HG02759 (cell line): Measurements from ENCODE around the gene AVEN.
"Not testable (repeated sequence)": the region's sequence is repeated elsewhere in the genome, so short reads cannot be mapped to it uniquely, and the experiment has no call there.

Experiments
- ATAC-seq: cut with Tn5 transposase; IDR thresholded peaks from one replicate; pipeline ENCODE4 v1.9.1; 2021; ENCODE audit warnings: mild to moderate bottlenecking, moderate library complexity; ENCODE audit not compliant: unreplicated experiment

The AVEN gene

GRCh38 chr15:33857726-33858125, 181.3 kb downstream of the AVEN start:
- no peak for ATAC-seq

GRCh38 chr15:33852570-33852969, 186.4 kb downstream of the AVEN start:
- ATAC-seq, result no peak

- no peak for ATAC-seq
Observed at GRCh38 chr15:33852094-33852493, 186.9 kb downstream of the AVEN start.

DNA sequence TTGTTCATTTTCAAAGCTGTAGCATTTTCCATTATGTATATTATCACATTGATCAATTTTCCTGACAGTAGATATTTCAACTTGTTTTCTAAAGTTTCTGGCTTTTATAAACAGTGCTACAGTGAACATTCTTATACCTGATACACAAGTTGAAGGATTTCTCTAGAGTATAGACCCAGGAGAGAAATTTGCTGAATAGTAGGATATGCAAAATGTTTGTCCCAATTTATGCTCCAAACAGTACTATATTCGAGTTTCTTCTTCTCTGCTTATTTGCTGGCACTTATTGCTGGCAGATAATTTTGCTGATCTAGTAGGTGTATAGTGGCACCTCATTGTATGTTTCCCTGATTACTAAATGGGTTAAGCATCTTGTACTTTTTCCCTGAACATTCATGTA, 187.9 kb downstream of the AVEN start:
- ATAC-seq, result no peak

- ATAC-seq, result no peak
Observed at GRCh38 chr15:33848011-33848410, 191.0 kb downstream of the AVEN start.

DNA sequence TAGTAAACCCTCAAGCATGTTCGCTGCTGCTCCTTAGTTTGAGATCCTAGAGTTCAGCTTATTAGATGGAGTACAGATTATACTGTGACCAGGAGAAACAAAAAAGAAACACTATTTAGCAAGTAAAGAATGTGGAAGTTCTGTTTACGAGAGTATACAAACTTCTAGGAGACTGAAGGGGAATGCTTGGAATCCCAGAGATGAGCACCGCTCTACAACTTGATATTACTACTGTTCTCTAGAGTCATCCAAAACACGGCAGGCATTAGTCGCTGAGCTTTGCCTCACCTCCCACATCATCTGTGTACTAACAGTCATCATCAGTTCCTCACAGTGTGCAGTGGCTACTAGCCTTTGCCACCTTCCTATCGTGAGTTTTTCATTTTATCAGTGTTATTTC, 192.1 kb downstream of the AVEN start:
- ATAC-seq, result no peak

DNA sequence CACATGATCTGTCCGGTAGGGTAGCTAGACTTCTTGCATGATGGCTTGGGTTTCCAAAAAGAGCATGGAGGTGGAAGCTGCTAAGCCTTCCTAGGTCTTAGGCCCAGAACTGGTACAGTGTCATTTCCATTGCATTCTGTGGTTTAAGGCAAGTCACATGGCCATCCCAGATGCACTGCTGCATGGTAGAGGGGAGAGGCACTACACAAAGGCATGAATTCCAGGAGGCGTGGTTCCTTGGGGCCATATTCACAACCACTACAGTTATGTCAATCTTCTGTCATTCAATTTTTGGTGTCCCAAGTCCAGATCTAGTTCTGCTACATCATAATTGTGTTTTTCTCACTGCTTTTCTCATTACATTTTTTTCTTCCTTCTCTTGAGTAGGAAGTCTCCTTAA, 192.9 kb downstream of the AVEN start:
- ATAC-seq, result no peak

DNA sequence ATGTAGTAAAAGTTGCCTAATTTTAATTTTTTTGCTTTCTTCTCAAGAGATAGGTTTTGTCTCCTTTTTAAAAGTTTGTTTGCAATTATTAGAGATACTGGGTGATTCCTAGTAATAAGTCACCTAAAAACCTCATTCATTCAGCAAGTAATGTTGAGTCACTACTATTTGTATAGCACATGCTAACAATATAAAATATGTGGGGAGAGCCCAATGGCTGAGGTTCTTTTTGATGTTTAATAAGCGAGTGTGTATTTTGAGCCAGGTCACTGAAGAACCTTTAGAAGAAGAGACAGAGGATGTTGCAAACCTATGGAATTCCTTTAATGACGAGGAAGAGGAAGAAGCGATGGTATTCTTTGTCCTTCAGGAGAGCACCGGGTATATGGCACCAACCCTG, 194.4 kb downstream of the AVEN start:
- no peak for ATAC-seq

DNA sequence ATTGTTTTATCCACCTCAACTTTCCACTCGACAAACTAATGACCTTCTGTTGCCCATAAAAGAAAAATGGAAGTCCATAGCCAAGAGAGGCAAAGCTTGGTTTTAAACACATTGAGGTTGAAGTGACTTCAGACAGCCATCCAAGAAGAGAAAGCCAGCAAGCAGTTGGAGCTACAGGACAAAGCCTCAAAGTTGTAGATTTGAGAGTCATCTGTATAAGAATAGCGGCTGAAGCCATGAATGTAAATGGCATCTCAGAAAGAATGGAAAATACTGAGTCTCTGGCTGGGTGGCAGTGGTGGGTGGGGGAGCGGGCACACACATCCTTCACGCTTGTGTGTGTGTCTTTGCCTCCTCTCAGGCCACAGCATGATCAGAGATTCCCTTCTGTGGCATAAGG, 194.8 kb downstream of the AVEN start:
- ATAC-seq, result no peak

GRCh38 chr15:33840615-33841014, 198.4 kb downstream of the AVEN start:
- no peak for ATAC-seq

GRCh38 chr15:33839540-33839939, 199.5 kb downstream of the AVEN start:
- ATAC-seq, result no peak

DNA sequence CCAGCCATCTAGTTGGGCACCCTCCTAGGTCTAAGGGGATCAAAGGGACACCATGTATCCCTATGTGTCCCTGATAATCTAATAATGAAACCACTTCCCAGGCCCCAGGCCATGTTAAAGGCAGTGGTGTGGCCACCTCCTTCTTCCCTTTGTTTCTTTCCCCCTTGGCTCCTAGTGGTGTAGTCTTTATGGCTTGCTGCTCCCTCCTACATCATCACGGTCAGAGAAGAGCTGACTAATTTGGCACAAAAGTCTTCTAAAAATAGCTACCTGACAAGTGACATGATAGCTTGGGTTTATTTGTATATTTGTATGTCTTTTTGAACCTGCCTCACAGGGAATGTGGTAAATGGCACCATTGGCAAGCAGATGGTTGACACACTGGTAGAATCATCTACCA, 201.7 kb downstream of the AVEN start:
- no peak for ATAC-seq

DNA sequence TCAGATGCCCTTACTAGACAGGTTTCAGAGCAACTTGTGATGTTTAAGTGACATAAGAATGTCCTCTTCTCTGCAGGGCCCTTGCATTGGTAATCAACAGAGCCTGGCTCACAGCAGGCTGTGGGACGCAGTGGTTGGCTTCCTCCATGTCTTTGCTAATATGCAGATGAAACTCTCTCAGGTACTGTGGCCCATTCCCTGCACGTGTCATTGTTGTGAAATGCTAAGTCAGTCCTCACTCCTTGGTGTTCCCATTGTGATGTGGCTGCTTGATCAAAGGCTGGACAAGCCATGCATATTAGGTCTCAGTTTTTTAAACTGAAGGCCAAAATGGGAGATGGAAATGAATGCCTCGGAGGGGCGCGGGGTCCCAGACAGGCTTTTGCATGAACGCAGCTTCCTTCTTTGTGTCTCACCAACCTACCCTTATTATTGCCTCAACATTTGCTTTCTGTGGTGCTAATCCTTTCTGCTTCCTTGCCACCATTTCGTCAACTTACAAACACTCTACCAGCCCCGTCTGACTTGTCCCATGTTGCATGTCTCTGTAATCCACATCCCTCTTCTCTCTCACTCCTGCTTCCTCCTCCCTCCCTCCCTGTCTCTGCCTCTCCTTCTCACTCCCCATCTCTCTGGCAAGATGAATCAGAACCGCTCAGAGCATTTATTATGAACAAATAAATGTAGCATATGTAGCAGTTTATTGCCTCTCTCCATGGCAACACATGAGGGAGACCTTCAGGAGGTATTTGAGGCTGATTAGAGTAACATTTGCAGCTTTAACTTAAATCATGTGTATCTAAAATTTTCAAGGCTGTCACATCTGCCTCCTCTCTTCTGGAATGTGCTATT, 203.9 kb downstream of the AVEN start:
- ATAC-seq, result no peak

- no peak for ATAC-seq
Observed at GRCh38 chr15:33831646-33832045, 207.4 kb downstream of the AVEN start.

GRCh38 chr15:33830351-33830750, 208.7 kb downstream of the AVEN start:
- no peak for ATAC-seq

- ATAC-seq, result no peak
Observed at GRCh38 chr15:33826201-33826600, 212.8 kb downstream of the AVEN start.

GRCh38 chr15:33825453-33825852, 213.6 kb downstream of the AVEN start:
- no peak for ATAC-seq

DNA sequence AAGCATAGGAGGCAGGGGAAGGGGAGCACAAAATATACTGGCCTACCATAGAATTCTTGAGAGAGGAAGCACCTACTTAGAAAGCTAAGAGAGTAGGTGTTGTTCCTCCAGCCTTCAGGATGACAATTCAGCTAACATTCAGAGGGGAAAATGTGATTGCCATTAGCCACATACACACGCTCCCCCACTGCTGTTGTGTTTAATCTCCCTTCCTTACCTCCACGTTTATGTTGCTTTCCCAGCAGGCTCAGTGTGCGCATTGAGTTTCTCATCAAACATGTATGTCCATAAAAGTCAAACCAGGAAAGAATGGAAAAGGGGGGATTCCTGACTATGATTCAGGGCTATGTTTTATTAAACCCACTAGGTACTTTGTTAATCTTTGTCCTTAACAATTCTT, 215.9 kb downstream of the AVEN start:
- no peak for ATAC-seq

DNA sequence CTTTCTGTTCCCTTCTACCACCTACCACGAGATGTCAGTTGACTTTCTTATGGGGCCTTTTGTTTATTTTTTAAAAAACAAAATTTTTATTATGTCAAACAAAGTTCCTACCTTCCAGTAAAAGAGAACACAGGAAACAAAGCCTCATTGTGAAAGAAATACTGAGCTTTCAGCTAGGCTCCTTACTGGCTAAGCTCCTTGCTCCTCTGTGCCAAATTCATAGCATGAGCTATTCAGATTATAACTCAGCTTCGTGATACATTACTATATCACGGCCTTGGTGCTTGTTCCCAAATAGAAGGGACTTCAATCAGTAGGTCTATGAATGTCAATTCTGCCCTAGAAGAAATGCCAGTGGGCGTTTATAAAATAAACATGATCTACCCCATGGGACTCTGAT, 216.5 kb downstream of the AVEN start:
- ATAC-seq, result no peak

DNA sequence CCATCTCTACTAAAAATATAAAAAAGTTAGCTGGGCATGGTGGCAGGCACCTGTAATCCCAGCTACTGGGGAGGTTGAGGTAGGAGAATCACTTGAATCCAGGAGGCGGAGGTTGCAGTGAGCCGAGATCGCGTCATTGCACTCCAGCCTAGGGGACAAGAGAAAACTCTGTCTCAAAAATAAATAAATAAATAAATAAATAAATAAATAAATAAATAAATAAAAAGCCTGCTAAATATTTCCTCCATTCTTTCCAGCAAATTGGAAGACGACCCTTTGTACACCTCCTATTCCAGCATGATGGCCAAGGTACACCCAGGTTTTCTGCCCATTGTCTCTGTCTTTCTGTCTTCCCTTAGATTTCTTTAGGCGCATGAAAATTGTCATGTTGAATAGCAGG, 219.5 kb downstream of the AVEN start:
- not testable (repeated sequence) for ATAC-seq
